Smooth muscle cell of bladder (primary cell): Measurements from ENCODE around the gene ACSL1. TPM values are rescaled to one million over a fixed set of nuclear protein-coding genes. Genes with fewer than 3 reads are reported as not detected.

ENCODE experiments used
- total RNA-seq: library from RNA; depleted of rRNA; stranded (reverse); fragments of >200 nt; gene quantifications from 2 replicates; pipeline ENCODE4 v1.2.3, GENCODE V29; 2014

Gene ACSL1
- total RNA-seq = 30.6 and 45.0 TPM in 2 replicates

GRCh38 chr4:184825896-184826690, at the start of gene ACSL1:
ACSL1 (minus strand) TSS chr4:184825968; CDS start chr4:184803514, 22,454 bp downstream.

GRCh38 chr4:184733654-184734524, 91.9 kb downstream of the ACSL1 start, which contains the start of gene CENPU:
CENPU (minus strand) TSS chr4:184734096; CDS start chr4:184734062, 34 bp downstream.

Other genes starting within 250 kb of the ACSL1 start
- gene CASP3, start 176.5 kb downstream of the ACSL1 start, total RNA-seq = 28.6 and 30.7 TPM in 2 replicates
- gene PRIMPOL, start 176.2 kb downstream of the ACSL1 start, total RNA-seq = 10.7 and 13.7 TPM in 2 replicates
- gene CENPU, start 91.9 kb downstream of the ACSL1 start, total RNA-seq = 1.7 and 1.8 TPM in 2 replicates
- gene HELT, start 192.5 kb upstream of the ACSL1 start, total RNA-seq = not detected in 2 replicates